ENCODE results near the gene KANK4.

Gene KANK4

GRCh38 chr1:62336995-62337705 is 17.9 kb upstream of the KANK4 start:
- DNase-seq: no peak

GRCh38 chr1:62336638-62336994 is 17.4 kb upstream of the KANK4 start:
- no peak for DNase-seq

- no peak for DNase-seq
These were observed 16.4 kb upstream of the KANK4 start for GRCh38 chr1:62335656-62336055.

GRCh38 chr1:62334434-62334985 is 15.3 kb upstream of the KANK4 start:
- no peak for DNase-seq

GRCh38 chr1:62333441-62333840 is 14.2 kb upstream of the KANK4 start:
- no peak for DNase-seq

GRCh38 chr1:62327360-62328055 is 8.3 kb upstream of the KANK4 start:
- DNase-seq: no peak

GRCh38 chr1:62325681-62326080 is 6.4 kb upstream of the KANK4 start:
- DNase-seq: no peak

GRCh38 chr1:62325081-62325480 is 5.8 kb upstream of the KANK4 start:
- DNase-seq: no peak

GRCh38 chr1:62321446-62321845 is 2.2 kb upstream of the KANK4 start:
- DNase-seq: no peak

- DNase-seq: no peak
These were observed 896 bp downstream of the KANK4 start for GRCh38 chr1:62318320-62318755.

- no peak for DNase-seq
These were observed 2.0 kb downstream of the KANK4 start for GRCh38 chr1:62317021-62317768.

- DNase-seq: no peak
These were observed 3.1 kb downstream of the KANK4 start for GRCh38 chr1:62316135-62316534.

GRCh38 chr1:62315387-62315786 is 3.8 kb downstream of the KANK4 start:
- no peak for DNase-seq

GRCh38 chr1:62314454-62315350 is 4.5 kb downstream of the KANK4 start:
- no peak for DNase-seq

- DNase-seq: no peak
These were observed 6.5 kb downstream of the KANK4 start for GRCh38 chr1:62312698-62313097.

GRCh38 chr1:62311473-62311943 is 7.7 kb downstream of the KANK4 start:
- no peak for DNase-seq

- no peak for DNase-seq
These were observed 9.3 kb downstream of the KANK4 start for GRCh38 chr1:62309906-62310305.

- DNase-seq: no peak
These were observed 10.6 kb downstream of the KANK4 start for GRCh38 chr1:62308606-62309005.

- no peak for DNase-seq
These were observed 11.2 kb downstream of the KANK4 start for GRCh38 chr1:62307895-62308492.

GRCh38 chr1:62307446-62307845 is 11.8 kb downstream of the KANK4 start:
- DNase-seq: no peak

- no peak for DNase-seq
These were observed 13.2 kb downstream of the KANK4 start for GRCh38 chr1:62306065-62306464.

GRCh38 chr1:62304975-62305374 is 14.3 kb downstream of the KANK4 start:
- no peak for DNase-seq

All from effector CD4-positive, alpha-beta T cell (primary cell).